ENCODE measurements around the gene PRDM16. TPM values are rescaled to one million over a fixed set of nuclear protein-coding genes. Genes with fewer than 3 reads are reported as not detected.

The PRDM16 gene
- total RNA-seq, 1 donor from 2014 or later: 6.7 TPM

GRCh38 chr1:3070309-3070643 is 1.3 kb downstream of the PRDM16 start:
- no peak for DNase-seq

- no peak for DNase-seq
These were observed 1.9 kb downstream of the PRDM16 start for GRCh38 chr1:3070644-3071564.

GRCh38 chr1:3071565-3072390 is 2.8 kb downstream of the PRDM16 start:
- no peak for DNase-seq

DNA sequence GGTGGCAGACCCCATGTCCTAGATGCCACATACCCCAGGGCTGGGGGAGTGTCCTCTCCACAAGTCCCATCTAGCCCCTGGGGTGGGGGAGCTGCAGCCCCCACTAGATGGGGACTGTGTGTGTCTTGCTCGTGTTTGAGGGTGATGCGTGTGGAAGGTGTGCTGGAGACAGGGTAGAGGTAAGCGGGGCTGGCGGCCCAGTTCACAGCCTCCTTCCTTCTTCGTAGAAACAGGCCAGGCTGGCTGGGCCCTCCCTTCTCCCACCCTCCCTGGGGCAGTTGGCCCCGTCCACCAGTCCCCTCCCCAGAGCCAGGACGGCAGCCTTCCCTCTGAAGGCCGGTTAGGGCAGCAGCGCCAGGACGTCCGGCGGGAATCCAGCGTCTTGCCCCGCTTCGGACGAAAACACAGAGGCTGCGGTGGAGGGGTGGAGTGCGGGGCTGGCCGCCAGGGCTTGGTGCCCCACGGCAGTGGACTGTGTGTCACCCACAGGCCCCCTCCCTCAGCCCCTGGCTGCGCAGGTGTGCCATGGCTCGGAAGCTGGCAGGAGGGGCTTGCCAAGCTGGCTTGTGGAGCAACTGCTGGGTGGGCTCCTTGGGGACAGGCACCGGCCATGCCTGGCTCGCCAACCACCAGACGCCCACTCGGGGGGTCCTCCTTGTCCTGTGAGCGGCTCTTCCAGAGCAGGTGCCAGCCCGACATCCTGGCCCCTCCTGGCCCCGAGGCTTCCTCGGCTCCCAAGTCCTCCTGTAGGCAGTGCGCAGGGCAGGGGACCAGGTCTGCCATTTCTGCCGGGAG is 3.6 kb downstream of the PRDM16 start:
- DNase-seq: no peak

DNA sequence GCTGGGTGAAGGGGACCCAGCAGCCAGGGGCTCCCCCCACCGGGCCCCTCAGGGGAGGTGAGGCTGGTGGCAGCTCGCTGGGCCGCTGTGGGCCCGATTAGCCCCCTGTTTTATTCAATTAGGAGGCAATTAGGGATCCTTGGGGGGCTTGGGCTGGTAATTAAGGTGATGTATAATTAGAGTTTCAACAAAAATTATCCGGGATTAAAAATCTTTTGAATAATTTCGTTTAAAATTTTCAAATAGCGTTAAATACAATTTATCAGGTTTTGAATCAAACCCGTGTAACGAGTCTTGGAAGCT is 4.1 kb downstream of the PRDM16 start:
- DNase-seq: no peak

DNA sequence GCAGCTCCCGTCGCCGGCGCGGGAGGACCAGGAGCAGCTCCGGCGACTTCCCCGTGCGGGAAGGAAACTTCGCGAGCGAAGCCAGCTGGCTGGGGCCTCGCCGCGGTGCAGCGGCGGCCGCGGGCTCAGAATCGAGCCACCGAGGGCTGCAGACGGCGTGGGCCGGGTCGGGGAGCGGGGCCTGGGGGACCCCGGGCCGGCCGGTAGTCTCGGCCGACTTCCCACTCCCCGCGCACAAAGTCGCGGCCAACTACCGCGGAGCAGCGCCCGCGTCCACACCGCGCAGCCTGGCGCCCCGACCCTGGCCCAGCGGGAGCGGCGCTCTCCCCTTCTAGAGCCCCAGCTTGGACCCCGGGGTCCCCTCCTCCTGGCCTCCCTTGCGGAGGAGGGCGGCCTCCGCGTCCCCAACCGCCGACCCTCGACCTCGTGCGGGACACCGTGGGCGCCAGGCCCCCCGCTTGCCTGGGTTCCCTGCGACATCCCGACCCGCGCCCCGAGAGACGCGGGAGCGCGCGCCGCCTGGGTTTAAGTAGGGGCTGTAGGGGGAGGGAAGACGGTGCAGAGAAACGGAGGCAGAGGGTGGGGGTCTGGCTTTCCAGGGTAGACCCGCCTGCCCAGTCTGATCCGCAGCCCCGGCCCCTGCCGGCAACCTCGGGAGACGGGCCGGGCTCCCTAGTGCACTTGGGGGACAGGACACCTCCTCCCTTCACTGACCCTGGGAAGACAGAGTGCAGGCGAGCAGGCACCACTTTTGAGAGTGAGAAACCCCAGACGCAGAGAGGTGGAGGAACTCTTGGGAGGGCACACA is 4.7 kb downstream of the PRDM16 start:
- no peak for DNase-seq

DNA sequence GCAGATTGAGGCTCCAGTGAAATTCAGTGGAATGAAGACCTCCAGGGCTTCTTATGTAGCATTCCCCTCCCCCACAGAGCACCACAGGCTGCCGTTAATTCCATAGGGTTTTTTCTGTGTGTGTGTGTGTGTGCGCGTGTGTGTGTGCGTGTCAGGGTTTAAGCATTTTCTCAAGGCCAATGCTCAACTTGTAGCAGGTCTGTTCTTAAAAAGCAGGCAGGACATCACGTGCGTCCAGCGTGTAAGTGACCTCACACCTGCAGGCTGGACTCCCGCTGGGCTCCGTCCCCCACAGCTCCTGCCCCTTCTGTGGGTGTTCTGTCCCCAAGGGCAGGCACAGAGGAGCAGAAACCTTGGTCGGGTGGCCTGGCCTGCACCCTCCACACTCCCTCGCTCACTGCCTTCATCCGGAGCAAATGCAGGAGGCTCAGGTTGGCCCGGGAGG is 5.3 kb downstream of the PRDM16 start:
- no peak for DNase-seq

DNA sequence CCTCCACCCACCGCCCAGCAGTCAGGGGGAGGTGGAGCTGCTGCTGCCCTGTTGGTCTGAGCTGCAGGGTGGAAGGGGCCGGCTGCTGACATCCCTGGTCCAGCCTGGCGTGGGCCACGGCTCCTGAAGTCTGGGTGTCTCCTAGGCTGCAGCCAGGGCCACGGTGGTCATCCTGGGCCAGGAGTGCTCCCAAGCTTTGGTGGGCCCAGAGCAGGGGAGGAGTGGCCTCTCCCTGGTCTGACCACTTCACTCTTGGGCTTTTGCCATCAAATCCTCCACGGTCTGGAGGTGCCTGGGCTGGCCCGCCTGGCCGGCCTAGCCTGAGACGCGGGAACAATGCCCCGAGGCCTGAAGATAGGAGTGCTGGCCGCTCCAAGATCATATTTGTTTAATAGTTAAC is 5.8 kb downstream of the PRDM16 start:
- DNase-seq: no peak

GRCh38 chr1:3075666-3076362 is 6.8 kb downstream of the PRDM16 start:
- no peak for DNase-seq

DNA sequence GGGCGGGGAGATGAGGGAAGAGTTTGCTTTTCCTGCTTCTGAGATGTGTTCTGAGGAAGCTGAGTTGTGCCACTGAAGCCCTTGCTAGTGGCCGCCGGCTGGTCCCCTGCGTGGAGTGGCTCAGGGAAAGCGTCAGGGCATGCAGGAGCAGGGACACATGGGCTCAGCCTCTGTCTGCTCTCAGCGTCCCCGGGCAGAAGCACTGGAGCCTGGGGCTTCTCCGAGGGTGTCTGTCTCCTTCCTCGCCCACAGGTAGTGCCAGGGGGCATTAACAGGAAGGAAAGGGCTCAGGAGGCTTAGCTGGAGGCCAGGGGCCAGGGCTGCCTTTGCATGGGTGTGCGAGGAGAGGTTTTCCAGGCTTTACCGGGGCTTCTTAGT is 7.3 kb downstream of the PRDM16 start:
- DNase-seq: no peak

- no peak for DNase-seq
These were observed 8.1 kb downstream of the PRDM16 start for GRCh38 chr1:3077081-3077480.

DNA sequence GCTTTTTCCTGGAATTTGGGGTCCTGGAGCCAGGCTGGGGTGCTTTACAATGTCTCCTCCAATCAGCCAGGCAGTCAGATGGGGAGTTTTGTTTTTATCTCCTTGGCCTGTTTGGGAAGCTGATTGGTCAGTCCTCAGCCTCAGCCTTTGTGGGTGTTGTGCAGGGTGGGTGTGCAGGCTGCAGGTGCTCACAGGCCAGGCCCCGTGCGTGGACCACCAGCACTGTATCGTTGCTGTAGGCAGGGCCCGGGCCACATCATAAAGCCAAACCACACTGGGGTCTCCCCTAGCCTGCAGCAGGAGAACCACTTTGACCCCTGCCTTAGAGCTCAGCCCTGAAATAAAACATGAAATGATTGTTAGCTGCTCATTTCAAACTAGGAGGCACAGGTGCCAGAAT is 8.6 kb downstream of the PRDM16 start:
- DNase-seq: no peak

DNA sequence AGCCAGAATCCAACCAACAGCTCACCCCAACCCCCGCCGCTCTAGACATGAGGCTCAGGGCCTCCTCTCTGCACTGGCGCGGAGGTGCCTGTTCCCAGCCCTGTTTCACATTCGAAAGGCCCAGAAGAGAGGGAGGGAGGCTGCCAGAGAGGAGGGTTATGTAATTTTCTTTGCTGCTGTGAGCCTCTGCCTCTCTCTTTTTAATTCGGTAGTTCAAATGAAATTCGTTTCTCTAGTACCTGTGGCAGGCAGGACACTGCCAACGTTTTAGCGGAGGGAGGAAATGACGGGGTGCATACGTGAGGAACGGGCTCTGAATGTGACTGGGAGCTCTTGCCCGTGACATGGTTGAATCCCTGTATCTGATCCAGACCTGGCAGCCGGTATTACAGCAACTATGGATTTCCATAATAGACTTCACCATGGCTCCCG is 9.4 kb downstream of the PRDM16 start:
- DNase-seq: no peak

DNA sequence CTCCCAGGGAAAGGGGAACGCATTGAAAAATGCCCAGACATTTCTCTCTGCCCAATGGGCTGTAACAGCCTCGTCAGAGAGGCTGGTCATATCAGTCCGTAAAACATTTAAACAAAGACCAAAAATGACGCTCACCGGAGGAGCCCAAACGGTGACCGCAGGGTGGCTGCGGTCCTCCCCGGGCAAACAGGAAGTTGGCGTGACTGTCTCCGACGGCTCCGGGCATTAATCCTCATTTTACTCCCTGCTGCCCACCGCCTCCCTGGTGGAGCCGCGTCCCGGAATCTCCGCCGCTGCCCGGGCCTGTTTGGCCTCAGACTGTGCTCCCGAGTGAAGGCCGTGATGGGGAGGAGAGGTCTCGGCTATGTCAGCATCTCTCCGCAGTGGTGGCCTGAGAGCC is 9.9 kb downstream of the PRDM16 start:
- DNase-seq: no peak

DNA sequence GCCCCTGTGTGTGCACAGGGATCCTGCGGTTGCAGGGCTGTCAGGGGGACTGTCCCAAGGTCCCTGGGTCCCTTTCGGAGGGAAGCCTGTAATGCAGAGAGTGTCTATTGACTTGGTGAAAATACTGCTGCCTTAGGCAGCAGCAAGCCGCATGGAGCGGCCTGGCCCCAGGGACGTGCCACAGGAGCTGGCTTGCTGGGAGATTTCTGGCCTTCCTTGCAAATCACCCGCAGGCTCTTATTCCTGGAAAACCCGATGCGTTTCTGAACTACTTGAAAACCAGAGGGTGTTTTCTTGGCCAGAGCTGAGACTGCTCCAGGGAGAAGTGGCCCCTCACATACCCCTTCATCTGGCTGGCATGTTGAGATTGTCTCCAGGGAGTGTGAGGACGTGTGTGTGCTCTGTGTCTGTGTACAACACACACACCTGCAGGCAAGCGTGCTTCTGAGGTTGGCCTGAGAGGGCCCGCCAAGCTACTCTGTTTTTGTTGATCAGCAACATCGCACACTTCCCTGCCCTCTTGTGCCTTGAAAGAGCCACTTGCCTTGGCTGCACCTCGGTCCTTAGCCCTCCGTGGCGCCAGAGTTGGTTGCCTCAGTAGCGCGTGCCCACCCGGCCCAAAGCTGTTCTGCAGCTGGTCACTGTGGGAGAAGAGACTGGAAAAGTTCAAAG is 10.5 kb downstream of the PRDM16 start:
- no peak for DNase-seq

DNA sequence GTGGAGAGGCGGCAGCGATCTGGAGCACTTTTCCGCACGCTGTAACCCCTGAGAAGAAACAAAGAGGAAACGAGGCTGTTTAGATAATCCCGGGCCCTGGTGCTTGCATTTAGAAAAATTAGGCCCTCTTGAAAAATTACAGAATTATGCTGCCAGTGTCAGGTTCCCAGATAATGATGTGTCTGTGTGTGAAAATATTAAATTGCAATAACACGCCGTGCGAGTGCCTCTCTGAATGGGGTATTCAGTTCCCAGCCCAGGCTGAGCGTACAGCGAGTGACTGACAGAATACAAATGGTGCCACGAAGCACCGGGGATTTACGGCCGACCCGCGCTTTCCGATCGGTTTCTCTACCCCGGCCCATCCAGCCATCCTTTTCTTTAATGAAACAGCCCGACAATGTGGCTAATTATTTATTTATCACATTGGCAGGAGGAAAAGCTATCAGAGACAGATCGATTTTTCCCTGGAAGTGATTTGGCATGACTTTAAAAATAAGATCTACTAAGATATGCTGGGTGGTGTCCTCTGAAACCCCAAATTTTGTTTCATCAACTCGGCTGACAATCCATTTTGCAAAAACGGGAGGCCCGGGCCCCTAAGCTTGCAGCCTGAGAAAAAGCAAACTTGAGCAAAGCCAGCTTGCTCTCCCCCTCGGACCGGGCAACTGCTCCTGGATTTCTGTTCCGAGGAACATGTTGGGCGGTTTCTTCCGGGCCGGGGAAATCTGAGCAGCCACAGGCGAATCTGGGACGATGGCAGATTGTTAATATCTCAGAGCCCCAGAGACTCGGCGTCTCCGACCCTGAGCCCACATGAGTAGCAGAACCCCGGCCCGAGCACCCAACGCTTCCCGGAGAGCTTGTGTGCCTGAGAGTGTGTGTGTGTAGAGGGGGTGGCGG is 11.3 kb downstream of the PRDM16 start:
- no peak for DNase-seq

GRCh38 chr1:3081171-3081683 is 12.2 kb downstream of the PRDM16 start:
- no peak for DNase-seq

GRCh38 chr1:3082051-3082450 is 13.0 kb downstream of the PRDM16 start:
- no peak for DNase-seq

Measured in occipital lobe (tissue), 2 donors.